ENCODE data around the gene TFDP2.
"Not testable (repeated sequence)": the region's sequence is repeated elsewhere in the genome, so short reads cannot be mapped to it uniquely, and the experiment has no call there.

TFDP2 gene

GRCh38 chr3:142019794-142020320 lies 129.5 kb downstream of the TFDP2 start:
- H3K27ac ChIP-seq, result no peak overlapping the region

GRCh38 chr3:142013993-142014392 lies 135.4 kb downstream of the TFDP2 start:
- no peak for TF ChIP-seq ZFX (IDR thresholded peaks at IDR 0.05; ENCODE audit: borderline replicate concordance)
- TF ChIP-seq, protein P1, sequence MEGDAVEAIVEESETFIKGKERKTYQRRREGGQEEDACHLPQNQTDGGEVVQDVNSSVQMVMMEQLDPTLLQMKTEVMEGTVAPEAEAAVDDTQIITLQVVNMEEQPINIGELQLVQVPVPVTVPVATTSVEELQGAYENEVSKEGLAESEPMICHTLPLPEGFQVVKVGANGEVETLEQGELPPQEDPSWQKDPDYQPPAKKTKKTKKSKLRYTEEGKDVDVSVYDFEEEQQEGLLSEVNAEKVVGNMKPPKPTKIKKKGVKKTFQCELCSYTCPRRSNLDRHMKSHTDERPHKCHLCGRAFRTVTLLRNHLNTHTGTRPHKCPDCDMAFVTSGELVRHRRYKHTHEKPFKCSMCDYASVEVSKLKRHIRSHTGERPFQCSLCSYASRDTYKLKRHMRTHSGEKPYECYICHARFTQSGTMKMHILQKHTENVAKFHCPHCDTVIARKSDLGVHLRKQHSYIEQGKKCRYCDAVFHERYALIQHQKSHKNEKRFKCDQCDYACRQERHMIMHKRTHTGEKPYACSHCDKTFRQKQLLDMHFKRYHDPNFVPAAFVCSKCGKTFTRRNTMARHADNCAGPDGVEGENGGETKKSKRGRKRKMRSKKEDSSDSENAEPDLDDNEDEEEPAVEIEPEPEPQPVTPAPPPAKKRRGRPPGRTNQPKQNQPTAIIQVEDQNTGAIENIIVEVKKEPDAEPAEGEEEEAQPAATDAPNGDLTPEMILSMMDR (IDR thresholded peaks at IDR 0.05), result no peak
- H3K27ac ChIP-seq, result no peak overlapping the region

More at GRCh38 chr3:142019794-142020320, 129.5 kb downstream of the TFDP2 start:
- TF ChIP-seq, protein P1 (IDR thresholded peaks at IDR 0.05), result no peak
- no peak for TF ChIP-seq ZFX (IDR thresholded peaks at IDR 0.05; ENCODE audit: borderline replicate concordance)

GRCh38 chr3:142013326-142013980 lies 135.9 kb downstream of the TFDP2 start:
- no peak for TF ChIP-seq ZFX (IDR thresholded peaks at IDR 0.05; ENCODE audit: borderline replicate concordance)
- TF ChIP-seq, protein P1 (IDR thresholded peaks at IDR 0.05), result no peak
- H3K27ac ChIP-seq, result no peak overlapping the region

- no peak for TF ChIP-seq ZFX (IDR thresholded peaks at IDR 0.05; ENCODE audit: borderline replicate concordance)
- TF ChIP-seq, protein P1 (IDR thresholded peaks at IDR 0.05), result no peak
- no peak overlapping the region for H3K27ac ChIP-seq
These were observed 140.3 kb downstream of the TFDP2 start for GRCh38 chr3:142009029-142009428.

GRCh38 chr3:142007710-142008399 lies 141.5 kb downstream of the TFDP2 start:
- no peak overlapping the region for H3K27ac ChIP-seq
- TF ChIP-seq, protein P1 (IDR thresholded peaks at IDR 0.05), result no peak
- TF ChIP-seq ZFX (IDR thresholded peaks at IDR 0.05; ENCODE audit: borderline replicate concordance), result no peak

GRCh38 chr3:142004957-142005356 lies 144.4 kb downstream of the TFDP2 start:
- not testable (repeated sequence) for H3K27ac ChIP-seq

GRCh38 chr3:142004025-142004424 lies 145.3 kb downstream of the TFDP2 start:
- H3K27ac ChIP-seq, result no peak overlapping the region

More at GRCh38 chr3:142004025-142004424, 145.3 kb downstream of the TFDP2 start:
- TF ChIP-seq, protein P1 (IDR thresholded peaks at IDR 0.05), result no peak
- no peak for TF ChIP-seq ZFX (IDR thresholded peaks at IDR 0.05; ENCODE audit: borderline replicate concordance)

Data from 22Rv1 (cell line).